Stimulated activated CD8-positive, alpha-beta memory T cell treated with anti-CD3 and anti-CD28 coated beads, Interleukin-2, amount 100 ng/mL, for 1 hour (primary cell): ENCODE results near the gene NCKIPSD.
"Not testable (repeated sequence)": the region's sequence is repeated elsewhere in the genome, so short reads cannot be mapped to it uniquely, and the experiment has no call there.

Experiments used
- DNase-seq, 2 donors: peaks; one replicate each; pipeline ENCODE4 v3.0.0-alpha.2; 2020; ENCODE audit warnings: low read depth in 2 of 2

Gene NCKIPSD

GRCh38 chr3:48685603-48686511 is at the start of gene NCKIPSD:
Gene NCKIPSD (minus strand): TSS chr3:48685915. CDS start chr3:48685807, 108 bp downstream.
- DNase-seq: peak; percentile 79 to 85

DNA sequence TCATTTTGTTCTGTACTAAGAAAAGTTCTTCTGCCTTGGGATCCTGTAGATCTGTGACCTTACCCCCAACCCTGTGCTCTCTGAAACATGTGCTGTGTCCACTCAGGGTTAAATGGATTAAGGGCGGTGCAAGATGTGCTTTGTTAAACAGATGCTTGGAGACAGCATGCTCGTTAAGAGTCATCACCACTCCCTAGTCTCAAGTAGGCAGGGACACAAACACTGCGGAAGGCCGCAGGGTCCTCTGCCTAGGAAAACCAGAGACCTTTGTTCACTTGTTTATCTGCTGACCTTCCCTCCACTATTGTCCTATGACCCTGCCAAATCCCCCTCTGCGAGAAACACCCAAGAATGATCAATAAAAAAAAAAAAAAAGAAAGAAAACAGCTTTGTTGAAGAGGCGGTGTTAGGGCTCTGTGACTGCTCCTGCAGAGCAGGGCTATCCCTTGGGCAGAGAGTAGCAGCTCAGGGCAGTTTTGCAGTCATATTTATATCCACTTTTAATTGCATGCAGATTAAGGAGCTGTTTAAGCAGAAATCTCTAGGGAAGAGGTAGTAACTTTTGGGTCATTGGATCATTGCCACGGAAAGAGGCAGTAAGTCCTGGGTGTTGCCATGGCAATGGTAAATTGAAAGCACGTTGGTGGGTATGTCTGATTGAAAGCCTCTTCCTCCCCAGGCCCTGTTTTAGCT is 49.5 kb upstream of the NCKIPSD start:
- DNase-seq: not testable (repeated sequence)

DNA sequence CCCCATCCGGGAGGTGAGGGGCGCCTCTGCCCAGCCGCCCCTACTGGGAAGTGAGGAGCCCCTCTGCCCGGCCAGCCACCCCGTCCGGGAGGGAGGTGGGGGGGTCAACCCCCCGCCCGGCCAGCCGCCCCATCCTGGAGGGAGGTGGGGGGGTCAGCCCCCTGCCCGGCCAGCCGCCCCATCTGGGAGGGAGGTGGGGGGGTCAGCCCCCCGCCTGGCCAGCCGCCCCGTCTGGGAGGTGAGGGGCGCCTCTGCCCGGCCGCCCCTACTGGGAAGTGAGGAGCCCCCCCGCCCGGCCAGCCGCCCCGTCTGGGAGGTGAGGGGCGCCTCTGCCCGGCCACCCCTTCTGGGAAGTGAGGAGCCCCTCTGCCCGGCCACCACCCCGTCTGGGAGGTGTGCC is 48.8 kb upstream of the NCKIPSD start:
- not testable (repeated sequence) for DNase-seq

DNA sequence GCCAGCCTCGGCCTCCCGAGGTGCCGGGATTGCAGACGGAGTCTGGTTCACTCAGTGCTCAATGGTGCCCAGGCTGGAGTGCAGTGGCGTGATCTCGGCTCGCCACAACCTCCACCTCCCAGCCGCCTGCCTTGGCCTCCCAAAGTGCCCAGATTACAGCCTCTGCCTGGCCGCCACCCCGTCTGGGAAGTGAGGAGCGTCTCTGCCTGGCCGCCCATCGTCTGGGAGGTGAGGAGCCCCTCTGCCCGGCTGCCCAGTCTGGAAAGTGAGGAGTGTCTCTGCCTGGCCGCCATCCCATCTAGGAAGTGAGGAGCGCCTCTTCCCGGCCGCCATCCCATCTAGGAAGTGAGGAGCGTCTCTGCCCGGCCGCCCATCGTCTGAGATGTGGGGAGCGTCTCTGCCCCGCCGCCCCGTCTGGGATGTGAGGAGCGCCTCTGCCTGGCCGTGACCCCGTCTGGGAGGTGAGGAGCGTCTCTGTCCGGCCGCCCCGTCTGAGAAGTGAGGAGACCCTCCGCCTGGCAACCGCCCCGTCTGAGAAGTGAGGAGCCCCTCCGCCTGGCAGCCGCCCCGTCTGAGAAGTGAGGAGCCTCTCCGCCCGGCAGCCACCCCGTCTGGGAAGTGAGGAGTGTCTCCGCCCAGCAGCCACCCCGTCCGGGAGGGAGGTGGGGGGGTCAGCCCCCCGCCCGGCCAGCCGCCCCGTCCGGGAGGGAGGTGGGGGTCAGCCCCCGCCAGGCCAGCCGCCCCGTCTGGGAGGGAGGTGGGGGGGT is 48.2 kb upstream of the NCKIPSD start:
- DNase-seq: not testable (repeated sequence)

DNA sequence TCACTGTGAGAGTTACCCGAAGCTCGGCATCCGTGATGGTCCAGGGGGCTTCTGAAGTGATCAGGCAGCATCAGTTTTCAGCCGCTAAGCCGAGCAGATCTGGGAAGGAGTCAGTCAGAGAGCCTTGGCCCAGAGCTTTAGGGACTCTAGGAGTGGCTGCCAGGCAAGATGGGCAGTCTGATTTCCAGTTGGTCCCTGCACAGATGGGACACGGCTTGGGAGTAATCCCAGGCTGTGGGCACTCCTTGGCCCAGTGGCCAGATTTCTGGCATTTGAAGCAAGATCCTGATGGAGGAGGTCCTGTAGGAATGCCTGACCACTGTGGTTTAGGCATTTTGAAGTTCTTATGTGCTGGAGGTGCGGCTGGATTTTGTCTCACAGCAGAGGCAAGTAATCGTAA is 41.8 kb upstream of the NCKIPSD start:
- no peak for DNase-seq

- not testable (repeated sequence) for DNase-seq
Measured at GRCh38 chr3:48725185-48725855, 39.6 kb upstream of the NCKIPSD start.

DNA sequence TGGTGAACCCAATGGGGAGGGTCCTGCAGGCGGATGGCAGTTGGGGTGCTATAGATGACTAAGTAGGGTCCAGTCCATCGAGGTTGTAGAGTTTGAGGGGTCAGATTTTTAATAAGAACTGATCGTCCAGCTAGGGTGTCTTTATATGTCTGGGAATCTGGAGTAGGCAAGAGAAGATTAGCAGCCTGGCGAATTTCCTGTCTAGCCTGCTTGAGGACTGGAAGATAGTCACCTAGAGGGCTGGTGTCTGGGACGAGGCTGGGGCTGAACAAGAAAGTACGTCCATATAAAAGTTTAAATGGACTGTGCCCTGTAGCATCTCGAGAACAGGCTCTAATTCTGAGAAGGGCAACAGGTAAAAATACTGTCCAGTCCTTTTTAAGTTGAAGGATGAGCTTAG is 38.0 kb upstream of the NCKIPSD start:
- no peak for DNase-seq

- DNase-seq: not testable (repeated sequence)
Measured at GRCh38 chr3:48723293-48723692, 37.6 kb upstream of the NCKIPSD start.

GRCh38 chr3:48716982-48717746 is 31.4 kb upstream of the NCKIPSD start, which contains the start of gene IP6K2:
Gene IP6K2 (minus strand): TSS chr3:48717221. CDS start chr3:48695291, 21,930 bp downstream.
- DNase-seq: peak; percentile 98

GRCh38 chr3:48716508-48716981 is 30.8 kb upstream of the NCKIPSD start:
- no peak for DNase-seq

- no peak for DNase-seq
Measured at GRCh38 chr3:48715174-48715800, 29.6 kb upstream of the NCKIPSD start.

DNA sequence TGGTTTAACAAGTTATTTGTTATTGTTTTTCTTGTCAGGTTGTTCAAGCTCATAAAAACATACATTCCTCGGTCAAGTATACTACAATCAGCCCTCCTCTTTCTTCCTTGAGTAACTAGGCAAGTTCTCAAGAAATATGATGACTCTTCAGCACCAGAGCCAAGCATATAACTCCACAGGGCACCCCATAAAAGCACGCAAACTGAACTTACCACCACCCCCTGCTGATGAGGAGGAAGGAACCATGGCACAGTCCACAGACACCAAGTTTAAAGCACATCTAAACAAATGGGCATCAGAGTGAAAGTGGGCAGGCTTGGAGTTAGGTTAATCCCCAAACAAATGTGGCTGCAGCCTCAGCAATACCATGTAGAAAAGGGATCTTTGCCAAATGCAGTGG is 26.0 kb upstream of the NCKIPSD start:
- no peak for DNase-seq

GRCh38 chr3:48709051-48709461 is 23.3 kb upstream of the NCKIPSD start:
- DNase-seq: no peak

GRCh38 chr3:48708481-48708889 is 22.8 kb upstream of the NCKIPSD start:
- DNase-seq: no peak

DNA sequence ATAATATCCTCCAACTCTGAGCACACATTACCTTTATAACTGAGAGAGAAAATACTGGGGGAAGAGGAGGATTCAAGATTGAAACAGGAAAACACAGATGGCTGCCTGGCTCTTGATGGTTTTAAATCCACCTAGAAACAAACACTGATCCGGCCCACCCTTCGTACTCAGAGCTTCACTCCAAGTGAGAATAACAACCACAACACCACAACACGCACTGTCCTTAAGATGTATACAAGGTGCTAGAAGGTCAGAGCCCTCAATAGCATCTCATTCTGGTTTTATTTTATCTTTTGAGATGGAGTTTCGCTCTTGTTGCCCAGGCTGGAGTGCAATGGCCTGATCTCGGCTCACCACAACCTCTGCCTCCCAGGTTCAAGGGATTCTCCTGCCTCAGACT is 21.4 kb upstream of the NCKIPSD start:
- DNase-seq: no peak

DNA sequence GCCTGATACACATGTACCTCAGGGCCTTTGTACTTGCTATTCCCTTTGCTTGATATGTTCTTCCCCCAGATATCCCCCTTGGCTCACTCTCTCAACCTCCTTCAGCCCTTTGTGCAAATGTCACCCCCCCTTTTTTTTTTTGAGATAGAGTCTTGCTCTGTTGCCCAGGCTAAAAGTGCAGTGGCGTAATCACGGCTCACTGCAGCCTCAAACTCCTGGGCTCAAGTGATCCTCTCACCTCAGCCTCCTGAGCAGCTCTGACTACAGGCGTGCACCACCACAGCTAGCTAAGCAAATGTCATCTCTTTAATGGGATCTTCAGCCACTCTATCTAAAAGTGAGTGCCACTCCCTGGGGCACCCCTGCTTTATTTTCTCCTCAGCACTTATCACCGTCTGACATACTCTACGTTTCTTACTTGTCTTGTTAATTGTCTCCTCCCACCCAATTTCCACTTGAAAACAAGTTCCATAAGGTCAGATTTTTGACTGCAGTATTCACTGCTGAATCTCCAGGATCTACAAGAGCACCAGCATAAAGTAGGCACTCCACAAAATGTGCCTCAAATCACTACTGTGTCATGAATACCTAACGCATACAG is 16.7 kb upstream of the NCKIPSD start:
- DNase-seq: no peak

- DNase-seq: no peak
Measured at GRCh38 chr3:48700731-48701405, 15.2 kb upstream of the NCKIPSD start.

- DNase-seq: no peak
Measured at GRCh38 chr3:48698891-48699290, 13.2 kb upstream of the NCKIPSD start.

DNA sequence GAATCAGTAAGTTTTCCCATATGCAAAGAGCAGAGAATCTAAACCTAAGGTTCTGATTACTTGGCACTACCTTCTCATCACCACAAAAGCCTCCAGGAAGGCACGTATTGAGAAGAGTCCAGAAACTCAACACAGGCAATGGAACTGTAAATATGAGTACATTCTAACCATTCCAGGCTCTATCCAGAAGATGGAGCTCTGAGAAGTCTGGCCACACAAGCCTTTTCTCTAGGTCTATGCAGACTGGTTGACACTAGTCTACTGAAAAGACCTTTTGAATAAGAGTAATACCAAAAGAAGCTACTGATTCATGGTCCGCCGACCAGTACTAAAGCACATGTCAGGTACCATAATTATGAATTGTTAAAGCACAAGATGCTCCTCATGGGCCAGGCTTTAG is 12.2 kb upstream of the NCKIPSD start:
- DNase-seq: no peak
